SK-N-MC (cell line): ENCODE measurements around the gene TJP1.

ENCODE experiments used
- DNase-seq: peaks from one replicate; pipeline ENCODE4 v3.0.0-alpha.2; 2011; ENCODE audit warnings: low read depth, low spot score
- H3K27ac ChIP-seq: fragments of 200-600 bp; sonication (generic); 2 replicates; pipeline ENCODE4 v1.5.1; 2016; ENCODE audit warnings: mixed run types
- H3K36me3 ChIP-seq: fragments of 200-600 bp; sonication (generic); 2 replicates; pipeline ENCODE4 v1.6.1; 2017; ENCODE audit warnings: antibody characterized with exemption, low read length, mixed read lengths; ENCODE audit not compliant: insufficient read depth
- H3K4me3 ChIP-seq: fragments of 200-600 bp; sonication (generic); 2 replicates; pipeline ENCODE4 v1.5.1; 2016
- H3K9ac ChIP-seq: fragments of 200-600 bp; sonication (generic); 2 replicates; pipeline ENCODE4 v1.8.0; 2017; ENCODE audit warnings: mixed run types, mixed read lengths; ENCODE audit not compliant: insufficient read length
- H3K9me3 ChIP-seq: fragments of 200-600 bp; sonication (generic); 2 replicates; pipeline ENCODE4 v1.6.1; 2017; ENCODE audit warnings: low read depth, mild to moderate bottlenecking, antibody characterized with exemption, low read length, moderate library complexity, mixed read lengths
- EZH2 ChIP-seq: fragments of 200-600 bp; sonication (generic); IDR thresholded peaks from one replicate; pipeline ENCODE4 v1.6.1; 2017; ENCODE audit warnings: antibody characterized with exemption
- FOXP2 ChIP-seq: optimal IDR thresholded peaks from 2 replicates; pipeline ENCODE3; 2011; ENCODE audit warnings: mild to moderate bottlenecking, moderate library complexity; ENCODE audit not compliant: insufficient read depth; ENCODE audit errors: extremely low read length, control extremely low read depth
- POLR2AphosphoS5 ChIP-seq: IDR thresholded peaks from 2 replicates; pipeline ENCODE4 v1.6.1; 2012; ENCODE audit warnings: mild to moderate bottlenecking, low read depth, low read length, borderline replicate concordance

TJP1 gene

GRCh38 chr15:29690765-29691475 is 131.3 kb downstream of the TJP1 start:
- Histone ChIP-seq H3K36me3 (no peaks in the 10 kb centered on the region), H3K9me3 (no peaks in the 10 kb centered on the region), H3K4me3 (no peak overlapping the region), H3K9ac (no peak overlapping the region), H3K27ac (no peak overlapping the region)
- DNase-seq: no peak
- TF ChIP-seq POLR2AphosphoS5 (no peak), EZH2 (no peak), FOXP2 (no peak)

DNA sequence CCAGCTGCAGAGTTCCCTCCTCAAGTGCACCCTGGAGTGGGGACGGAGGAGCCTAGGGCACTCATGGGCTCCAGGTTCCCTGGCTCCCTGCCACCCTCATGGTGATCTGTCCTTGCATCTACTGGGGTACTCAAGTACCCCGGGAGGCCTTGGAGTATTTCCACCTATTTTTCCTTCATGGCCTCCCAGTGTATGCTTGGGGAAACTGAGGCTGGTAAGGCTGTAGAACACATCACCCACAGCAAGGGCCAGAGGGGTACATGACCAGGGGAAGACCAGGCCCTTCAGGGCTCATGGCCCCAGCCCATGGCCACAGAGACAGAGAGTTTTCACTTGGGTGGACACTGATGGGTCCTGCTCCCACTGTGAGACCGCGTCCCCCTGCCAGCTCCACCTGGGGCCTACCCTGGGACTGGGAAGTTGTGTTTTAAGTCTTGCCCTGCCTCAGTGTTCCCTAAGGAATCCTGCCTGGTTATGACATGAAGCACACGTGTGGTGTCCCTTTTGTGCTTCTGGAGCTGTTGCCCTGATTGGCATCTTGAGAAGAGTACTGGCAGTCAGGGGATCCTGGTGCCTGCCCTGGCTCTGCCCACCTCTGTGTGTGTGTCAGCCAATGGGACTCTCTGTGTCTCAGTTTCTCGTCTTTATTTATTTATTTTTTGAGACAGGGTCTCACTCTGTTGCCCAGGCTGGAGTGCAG is 132.8 kb downstream of the TJP1 start:
- no peak for TF ChIP-seq POLR2AphosphoS5
- no peak for TF ChIP-seq FOXP2
- no peak for TF ChIP-seq EZH2
- no peak for DNase-seq
- Histone ChIP-seq H3K36me3 (no peaks in the 10 kb centered on the region), H3K9ac (no peak overlapping the region), H3K4me3 (no peak overlapping the region), H3K9me3 (no peaks in the 10 kb centered on the region), H3K27ac (no peak overlapping the region)

GRCh38 chr15:29688506-29689286 is 133.6 kb downstream of the TJP1 start:
- TF ChIP-seq EZH2: no peak
- TF ChIP-seq FOXP2: no peak
- TF ChIP-seq POLR2AphosphoS5: no peak
- DNase-seq: no peak
- no peaks in the 10 kb centered on the region for H3K9me3 ChIP-seq
- H3K4me3 ChIP-seq: no peak overlapping the region
- H3K36me3 ChIP-seq: no peaks in the 10 kb centered on the region
- H3K27ac ChIP-seq: no peak overlapping the region
- no peak overlapping the region for H3K9ac ChIP-seq

DNA sequence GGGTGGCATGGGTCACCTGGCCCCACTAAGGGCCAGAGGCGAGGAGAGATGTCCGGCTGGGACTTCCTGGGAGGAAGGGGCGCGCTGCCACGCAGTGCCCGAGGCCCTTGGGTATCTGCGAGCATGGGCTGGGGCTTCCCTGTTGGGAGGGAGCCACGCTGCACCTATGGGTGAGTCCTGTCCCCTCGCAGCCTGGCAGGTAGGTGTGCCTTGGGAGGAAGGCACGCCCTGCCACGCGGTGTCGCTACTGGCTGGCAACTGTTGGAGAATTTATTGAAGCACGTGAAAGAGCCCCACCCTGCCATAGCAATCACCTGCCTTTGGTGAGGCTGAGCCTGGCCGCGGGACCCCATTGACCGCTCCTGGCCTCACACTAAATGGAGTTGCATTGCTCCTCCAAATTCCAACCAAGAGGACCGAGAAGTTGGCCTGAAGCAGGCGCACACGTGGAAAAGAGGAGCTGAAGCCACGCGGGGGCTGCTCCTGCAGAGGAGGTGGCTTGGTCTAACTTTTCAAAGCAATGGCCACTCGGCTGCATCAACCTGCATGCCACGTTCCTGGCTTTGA is 134.2 kb downstream of the TJP1 start:
- Histone ChIP-seq H3K36me3 (no peaks in the 10 kb centered on the region), H3K9ac (no peak overlapping the region), H3K4me3 (no peak overlapping the region), H3K9me3 (no peaks in the 10 kb centered on the region), H3K27ac (no peak overlapping the region)
- TF ChIP-seq EZH2 (no peak), FOXP2 (no peak), POLR2AphosphoS5 (no peak)
- DNase-seq: no peak

DNA sequence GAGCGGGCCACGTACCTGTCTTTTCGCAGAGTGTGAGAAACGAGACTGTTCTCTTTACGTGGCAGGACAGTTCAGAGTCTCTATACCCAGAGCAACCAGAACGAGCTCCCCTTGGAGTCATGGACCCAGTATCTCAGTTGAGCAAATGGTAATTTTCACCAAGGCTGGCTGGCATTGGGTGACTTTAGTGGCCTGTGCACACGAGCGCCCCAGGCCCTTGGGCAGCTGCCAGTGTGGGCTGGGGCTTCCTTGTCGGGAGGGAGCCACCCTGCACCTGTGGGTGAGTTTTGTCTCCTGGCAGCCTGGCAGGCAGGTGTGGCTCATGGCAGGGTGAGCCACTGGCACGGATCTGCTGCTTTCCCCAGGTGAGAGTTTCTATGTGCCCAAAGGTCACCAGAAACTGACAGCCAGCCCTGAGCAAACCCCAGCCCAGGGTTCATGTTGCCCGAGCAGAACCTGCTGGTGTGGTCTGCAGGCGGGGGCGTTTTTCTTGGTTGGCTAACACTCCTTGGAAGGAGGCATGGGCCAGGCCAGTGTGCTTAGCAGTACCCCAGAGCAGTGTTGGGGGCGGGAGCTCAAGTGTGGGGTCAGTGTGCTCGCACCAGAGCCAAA is 135.0 kb downstream of the TJP1 start:
- DNase-seq: no peak
- Histone ChIP-seq H3K36me3 (no peaks in the 10 kb centered on the region), H3K9me3 (no peaks in the 10 kb centered on the region), H3K27ac (no peak overlapping the region), H3K9ac (no peak overlapping the region), H3K4me3 (no peak overlapping the region)
- TF ChIP-seq FOXP2 (no peak), POLR2AphosphoS5 (no peak), EZH2 (no peak)

GRCh38 chr15:29686445-29687203 is 135.6 kb downstream of the TJP1 start:
- H3K36me3 ChIP-seq: no peaks in the 10 kb centered on the region
- no peak for DNase-seq
- no peaks in the 10 kb centered on the region for H3K9me3 ChIP-seq
- TF ChIP-seq FOXP2 (no peak), EZH2 (no peak), POLR2AphosphoS5 (no peak)
- H3K9ac ChIP-seq: no peak overlapping the region
- no peak overlapping the region for H3K4me3 ChIP-seq
- H3K27ac ChIP-seq: no peak overlapping the region

DNA sequence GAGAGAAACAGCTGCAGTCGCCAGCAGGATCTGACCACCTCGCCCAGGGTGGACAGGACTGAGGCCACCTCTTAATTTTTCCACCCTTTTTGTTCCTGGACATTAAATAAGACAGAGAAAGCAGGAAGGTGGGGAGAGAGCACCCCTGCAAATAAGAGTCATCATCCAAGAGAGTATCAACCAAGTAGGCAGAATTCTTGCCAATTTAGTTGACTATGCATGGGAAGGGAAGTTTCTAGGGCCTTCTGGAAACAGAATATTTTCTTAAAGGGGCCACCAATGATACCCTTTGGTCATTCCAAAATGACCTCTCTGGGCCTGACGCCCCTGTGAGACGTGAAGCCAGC is 136.2 kb downstream of the TJP1 start:
- H3K9me3 ChIP-seq: no peaks in the 10 kb centered on the region
- H3K4me3 ChIP-seq: no peak overlapping the region
- no peak for DNase-seq
- TF ChIP-seq FOXP2 (no peak), EZH2 (no peak), POLR2AphosphoS5 (no peak)
- H3K9ac ChIP-seq: no peak overlapping the region
- H3K36me3 ChIP-seq: no peaks in the 10 kb centered on the region
- H3K27ac ChIP-seq: no peak overlapping the region

- no peak for DNase-seq
- H3K4me3 ChIP-seq: no peak overlapping the region
- no peaks in the 10 kb centered on the region for H3K36me3 ChIP-seq
- no peak overlapping the region for H3K27ac ChIP-seq
- H3K9ac ChIP-seq: no peak overlapping the region
- no peak for TF ChIP-seq EZH2
- no peak for TF ChIP-seq POLR2AphosphoS5
- TF ChIP-seq FOXP2: no peak
- H3K9me3 ChIP-seq: no peaks in the 10 kb centered on the region
Observed at GRCh38 chr15:29685156-29686078, 136.9 kb downstream of the TJP1 start.
